ENCODE measurements around the gene OTOF. TPM values are rescaled to one million over a fixed set of nuclear protein-coding genes. Genes with fewer than 3 reads are reported as not detected.

The OTOF gene
- total and polyA plus RNA-seq, 2 of the 13 experiments (the other 11 are each of a cell fraction or from before 2014, with no cell fraction given): 0.04 TPM; not detected in 1

DNA sequence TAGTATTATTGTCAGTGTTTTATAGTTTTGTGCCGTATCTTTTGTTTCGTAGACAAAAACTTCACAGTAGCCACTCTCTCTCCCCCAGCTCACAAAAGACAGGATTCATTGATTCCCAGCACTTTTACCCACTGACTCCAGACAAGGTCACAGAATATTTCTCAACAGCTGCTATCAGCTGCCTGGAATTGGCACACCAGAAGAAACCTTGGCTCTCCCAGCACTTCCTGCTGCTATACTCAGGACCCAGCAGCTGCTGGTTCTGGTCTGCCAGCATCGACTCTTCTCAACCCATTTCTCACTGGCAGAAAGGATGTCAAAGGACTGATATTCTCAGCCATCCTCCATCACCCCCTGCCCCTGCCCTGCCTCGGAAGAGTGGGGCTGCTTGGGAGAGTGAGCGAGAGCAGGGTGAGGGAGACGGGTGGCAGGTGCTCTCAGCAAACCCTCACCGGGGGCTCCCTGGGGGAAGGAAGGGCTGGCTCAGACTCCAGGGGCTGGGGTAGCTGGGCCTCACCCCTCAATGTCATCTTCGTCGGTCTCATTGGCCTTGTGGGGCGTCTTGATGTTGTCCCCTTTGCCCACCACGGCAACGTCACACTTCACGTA, 6.1 kb upstream of the OTOF start (continued):
- TF ChIP-seq, protein P1, sequence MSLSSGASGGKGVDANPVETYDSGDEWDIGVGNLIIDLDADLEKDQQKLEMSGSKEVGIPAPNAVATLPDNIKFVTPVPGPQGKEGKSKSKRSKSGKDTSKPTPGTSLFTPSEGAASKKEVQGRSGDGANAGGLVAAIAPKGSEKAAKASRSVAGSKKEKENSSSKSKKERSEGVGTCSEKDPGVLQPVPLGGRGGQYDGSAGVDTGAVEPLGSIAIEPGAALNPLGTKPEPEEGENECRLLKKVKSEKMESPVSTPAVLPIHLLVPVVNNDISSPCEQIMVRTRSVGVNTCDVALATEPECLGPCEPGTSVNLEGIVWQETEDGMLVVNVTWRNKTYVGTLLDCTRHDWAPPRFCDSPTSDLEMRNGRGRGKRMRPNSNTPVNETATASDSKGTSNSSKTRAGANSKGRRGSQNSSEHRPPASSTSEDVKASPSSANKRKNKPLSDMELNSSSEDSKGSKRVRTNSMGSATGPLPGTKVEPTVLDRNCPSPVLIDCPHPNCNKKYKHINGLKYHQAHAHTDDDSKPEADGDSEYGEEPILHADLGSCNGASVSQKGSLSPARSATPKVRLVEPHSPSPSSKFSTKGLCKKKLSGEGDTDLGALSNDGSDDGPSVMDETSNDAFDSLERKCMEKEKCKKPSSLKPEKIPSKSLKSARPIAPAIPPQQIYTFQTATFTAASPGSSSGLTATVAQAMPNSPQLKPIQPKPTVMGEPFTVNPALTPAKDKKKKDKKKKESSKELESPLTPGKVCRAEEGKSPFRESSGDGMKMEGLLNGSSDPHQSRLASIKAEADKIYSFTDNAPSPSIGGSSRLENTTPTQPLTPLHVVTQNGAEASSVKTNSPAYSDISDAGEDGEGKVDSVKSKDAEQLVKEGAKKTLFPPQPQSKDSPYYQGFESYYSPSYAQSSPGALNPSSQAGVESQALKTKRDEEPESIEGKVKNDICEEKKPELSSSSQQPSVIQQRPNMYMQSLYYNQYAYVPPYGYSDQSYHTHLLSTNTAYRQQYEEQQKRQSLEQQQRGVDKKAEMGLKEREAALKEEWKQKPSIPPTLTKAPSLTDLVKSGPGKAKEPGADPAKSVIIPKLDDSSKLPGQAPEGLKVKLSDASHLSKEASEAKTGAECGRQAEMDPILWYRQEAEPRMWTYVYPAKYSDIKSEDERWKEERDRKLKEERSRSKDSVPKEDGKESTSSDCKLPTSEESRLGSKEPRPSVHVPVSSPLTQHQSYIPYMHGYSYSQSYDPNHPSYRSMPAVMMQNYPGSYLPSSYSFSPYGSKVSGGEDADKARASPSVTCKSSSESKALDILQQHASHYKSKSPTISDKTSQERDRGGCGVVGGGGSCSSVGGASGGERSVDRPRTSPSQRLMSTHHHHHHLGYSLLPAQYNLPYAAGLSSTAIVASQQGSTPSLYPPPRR (CRISPR knock-in tag; IDR thresholded peaks at IDR 0.05; ENCODE audit: borderline replicate concordance): no peak
- TF ChIP-seq ZNF296 (CRISPR knock-in tag; conservative IDR thresholded peaks at IDR 0.05) (no peak), ZNF225 (CRISPR knock-in tag; IDR thresholded peaks at IDR 0.05) (no peak), ZNF33B (CRISPR knock-in tag; IDR thresholded peaks at IDR 0.05) (no peak), KLF6 (CRISPR knock-in tag; IDR thresholded peaks at IDR 0.05) (no peak), RFX5 (IDR thresholded peaks at IDR 0.05; ENCODE audit: low read depth, low read length) (no peak), ZSCAN22 (CRISPR knock-in tag; IDR thresholded peaks at IDR 0.05) (no peak), KMT2A (CRISPR knock-in tag; IDR thresholded peaks at IDR 0.05) (no peak), ZNF678 (CRISPR knock-in tag; IDR thresholded peaks at IDR 0.05) (no peak), ZNF431 (CRISPR knock-in tag; IDR thresholded peaks at IDR 0.05; ENCODE audit: borderline replicate concordance, low read depth) (no peak), ONECUT2 (CRISPR knock-in tag; IDR thresholded peaks at IDR 0.05) (no peak), STAT5B (CRISPR knock-in tag; IDR thresholded peaks at IDR 0.05) (no peak), NFIC (IDR thresholded peaks at IDR 0.05; ENCODE audit: low read length) (no peak)
- TF ChIP-seq, protein P2, sequence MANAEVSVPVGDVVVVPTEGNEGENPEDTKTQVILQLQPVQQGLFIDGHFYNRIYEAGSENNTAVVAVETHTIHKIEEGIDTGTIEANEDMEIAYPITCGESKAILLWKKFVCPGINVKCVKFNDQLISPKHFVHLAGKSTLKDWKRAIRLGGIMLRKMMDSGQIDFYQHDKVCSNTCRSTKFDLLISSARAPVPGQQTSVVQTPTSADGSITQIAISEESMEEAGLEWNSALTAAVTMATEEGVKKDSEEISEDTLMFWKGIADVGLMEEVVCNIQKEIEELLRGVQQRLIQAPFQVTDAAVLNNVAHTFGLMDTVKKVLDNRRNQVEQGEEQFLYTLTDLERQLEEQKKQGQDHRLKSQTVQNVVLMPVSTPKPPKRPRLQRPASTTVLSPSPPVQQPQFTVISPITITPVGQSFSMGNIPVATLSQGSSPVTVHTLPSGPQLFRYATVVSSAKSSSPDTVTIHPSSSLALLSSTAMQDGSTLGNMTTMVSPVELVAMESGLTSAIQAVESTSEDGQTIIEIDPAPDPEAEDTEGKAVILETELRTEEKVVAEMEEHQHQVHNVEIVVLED (CRISPR knock-in tag; IDR thresholded peaks at IDR 0.05; ENCODE audit: borderline replicate concordance): no peak
- TF ChIP-seq, protein P3, sequence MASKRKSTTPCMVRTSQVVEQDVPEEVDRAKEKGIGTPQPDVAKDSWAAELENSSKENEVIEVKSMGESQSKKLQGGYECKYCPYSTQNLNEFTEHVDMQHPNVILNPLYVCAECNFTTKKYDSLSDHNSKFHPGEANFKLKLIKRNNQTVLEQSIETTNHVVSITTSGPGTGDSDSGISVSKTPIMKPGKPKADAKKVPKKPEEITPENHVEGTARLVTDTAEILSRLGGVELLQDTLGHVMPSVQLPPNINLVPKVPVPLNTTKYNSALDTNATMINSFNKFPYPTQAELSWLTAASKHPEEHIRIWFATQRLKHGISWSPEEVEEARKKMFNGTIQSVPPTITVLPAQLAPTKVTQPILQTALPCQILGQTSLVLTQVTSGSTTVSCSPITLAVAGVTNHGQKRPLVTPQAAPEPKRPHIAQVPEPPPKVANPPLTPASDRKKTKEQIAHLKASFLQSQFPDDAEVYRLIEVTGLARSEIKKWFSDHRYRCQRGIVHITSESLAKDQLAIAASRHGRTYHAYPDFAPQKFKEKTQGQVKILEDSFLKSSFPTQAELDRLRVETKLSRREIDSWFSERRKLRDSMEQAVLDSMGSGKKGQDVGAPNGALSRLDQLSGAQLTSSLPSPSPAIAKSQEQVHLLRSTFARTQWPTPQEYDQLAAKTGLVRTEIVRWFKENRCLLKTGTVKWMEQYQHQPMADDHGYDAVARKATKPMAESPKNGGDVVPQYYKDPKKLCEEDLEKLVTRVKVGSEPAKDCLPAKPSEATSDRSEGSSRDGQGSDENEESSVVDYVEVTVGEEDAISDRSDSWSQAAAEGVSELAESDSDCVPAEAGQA (IDR thresholded peaks at IDR 0.05; ENCODE audit: low read depth): no peak
- TF ChIP-seq, protein P3 (CRISPR knock-in tag; IDR thresholded peaks at IDR 0.05; ENCODE audit: borderline replicate concordance): no peak
- TF ChIP-seq, protein P4, sequence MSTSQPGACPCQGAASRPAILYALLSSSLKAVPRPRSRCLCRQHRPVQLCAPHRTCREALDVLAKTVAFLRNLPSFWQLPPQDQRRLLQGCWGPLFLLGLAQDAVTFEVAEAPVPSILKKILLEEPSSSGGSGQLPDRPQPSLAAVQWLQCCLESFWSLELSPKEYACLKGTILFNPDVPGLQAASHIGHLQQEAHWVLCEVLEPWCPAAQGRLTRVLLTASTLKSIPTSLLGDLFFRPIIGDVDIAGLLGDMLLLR (CRISPR knock-in tag; IDR thresholded peaks at IDR 0.05): no peak

Data from HepG2 (cell line).